Fibroblast of pulmonary artery (primary cell): ENCODE results near the gene ZNF341.

ENCODE experiments used
- DNase-seq: peaks from one replicate; pipeline ENCODE4 v3.0.0-alpha.2; 2010; ENCODE audit warnings: low read depth
- H3K4me3 ChIP-seq: replicated peaks from 2 replicates; pipeline ENCODE4 v1.5.1; 2011; ENCODE audit warnings: low read depth, mild to moderate bottlenecking, control low read depth, low read length, moderate library complexity
- TF ChIP-seq, protein P1 (sequence below): IDR thresholded peaks from 2 replicates; pipeline ENCODE4 v1.5.1; 2011; ENCODE audit warnings: mild to moderate bottlenecking, control low read depth, low read length, inconsistent platforms; ENCODE audit errors: missing control alignments

ZNF341 gene

DNA sequence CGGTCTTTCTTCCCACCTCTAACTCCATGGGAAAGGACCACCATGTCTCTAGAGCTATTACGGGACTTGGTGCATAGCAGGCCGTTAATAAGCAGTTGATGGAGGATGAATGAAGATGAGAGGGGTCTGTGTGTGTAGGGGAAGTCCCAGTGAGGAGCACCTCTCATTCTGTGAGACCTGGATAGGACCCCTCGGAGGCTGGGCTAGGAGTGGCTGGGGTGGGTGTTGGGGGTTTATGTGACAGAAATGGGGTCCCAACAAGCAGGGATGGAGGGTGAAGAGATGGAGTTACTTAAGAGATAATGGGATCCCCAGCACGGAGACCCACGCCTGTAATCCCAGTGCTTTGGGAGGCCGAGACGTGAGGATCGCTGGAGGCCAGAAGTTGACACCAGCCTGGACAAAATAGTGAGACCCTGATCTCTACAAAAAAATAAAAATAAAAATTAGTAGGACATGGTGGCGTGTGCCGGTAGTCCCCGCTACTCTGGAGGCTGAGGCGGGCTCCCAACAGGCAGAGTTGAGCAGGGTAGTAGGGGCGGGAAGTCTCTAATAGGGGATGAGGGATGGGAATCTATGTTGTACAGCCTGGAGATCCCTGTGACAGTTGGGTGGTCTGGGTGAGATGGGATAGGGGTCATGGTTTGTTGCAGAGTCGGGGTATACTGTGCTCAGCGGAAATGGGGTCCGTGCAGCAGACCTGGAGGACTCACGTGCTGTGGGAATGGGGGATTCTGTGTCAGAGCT, 677 bp upstream of the ZNF341 start:
- no peak for DNase-seq
- TF ChIP-seq, protein P1, sequence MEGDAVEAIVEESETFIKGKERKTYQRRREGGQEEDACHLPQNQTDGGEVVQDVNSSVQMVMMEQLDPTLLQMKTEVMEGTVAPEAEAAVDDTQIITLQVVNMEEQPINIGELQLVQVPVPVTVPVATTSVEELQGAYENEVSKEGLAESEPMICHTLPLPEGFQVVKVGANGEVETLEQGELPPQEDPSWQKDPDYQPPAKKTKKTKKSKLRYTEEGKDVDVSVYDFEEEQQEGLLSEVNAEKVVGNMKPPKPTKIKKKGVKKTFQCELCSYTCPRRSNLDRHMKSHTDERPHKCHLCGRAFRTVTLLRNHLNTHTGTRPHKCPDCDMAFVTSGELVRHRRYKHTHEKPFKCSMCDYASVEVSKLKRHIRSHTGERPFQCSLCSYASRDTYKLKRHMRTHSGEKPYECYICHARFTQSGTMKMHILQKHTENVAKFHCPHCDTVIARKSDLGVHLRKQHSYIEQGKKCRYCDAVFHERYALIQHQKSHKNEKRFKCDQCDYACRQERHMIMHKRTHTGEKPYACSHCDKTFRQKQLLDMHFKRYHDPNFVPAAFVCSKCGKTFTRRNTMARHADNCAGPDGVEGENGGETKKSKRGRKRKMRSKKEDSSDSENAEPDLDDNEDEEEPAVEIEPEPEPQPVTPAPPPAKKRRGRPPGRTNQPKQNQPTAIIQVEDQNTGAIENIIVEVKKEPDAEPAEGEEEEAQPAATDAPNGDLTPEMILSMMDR = no peak
- H3K4me3 ChIP-seq = peak overlapping the region; percentile 61

DNA sequence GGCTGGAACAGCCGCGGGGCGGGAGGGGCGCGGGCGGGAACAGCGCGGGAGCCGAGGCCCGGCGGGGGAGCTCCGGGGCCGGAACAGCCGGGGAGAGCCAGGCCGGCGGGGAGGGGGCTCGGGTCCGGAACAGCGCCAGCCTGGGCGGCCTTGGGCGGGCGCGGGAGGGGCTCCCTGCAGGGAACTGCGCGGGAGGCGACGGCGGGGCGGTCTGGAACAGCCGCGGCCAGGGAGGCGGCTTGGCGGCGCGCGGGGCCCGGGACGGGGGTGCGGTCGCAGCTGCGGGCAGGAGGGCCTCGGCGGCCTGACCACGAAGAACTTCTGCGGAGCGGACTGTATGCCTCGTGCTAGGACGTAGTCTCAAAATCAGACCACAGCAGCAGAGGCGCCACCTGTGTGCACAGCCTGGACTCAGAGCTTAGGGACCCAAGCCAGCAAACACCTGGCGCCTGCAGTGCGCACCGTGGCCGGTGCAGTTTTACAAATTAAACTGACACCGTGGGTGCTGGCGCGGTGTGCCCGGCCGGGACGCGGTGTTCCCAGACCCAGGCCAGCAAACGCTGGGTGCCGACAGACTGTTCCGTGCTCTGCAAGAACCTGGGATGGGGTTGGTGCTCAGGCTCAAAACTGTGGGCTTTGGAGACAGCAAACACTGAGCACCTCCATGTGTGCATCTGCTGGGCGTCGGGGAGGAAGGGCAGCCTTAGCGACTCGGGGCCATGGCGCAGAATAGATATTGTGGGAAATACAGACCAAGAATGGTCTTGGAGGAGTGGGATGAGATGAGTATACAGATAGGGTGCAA, 572 bp downstream of the ZNF341 start:
- peak overlapping the region; percentile 58 for H3K4me3 ChIP-seq
- no peak for DNase-seq
- TF ChIP-seq, protein P1 = no peak

DNA sequence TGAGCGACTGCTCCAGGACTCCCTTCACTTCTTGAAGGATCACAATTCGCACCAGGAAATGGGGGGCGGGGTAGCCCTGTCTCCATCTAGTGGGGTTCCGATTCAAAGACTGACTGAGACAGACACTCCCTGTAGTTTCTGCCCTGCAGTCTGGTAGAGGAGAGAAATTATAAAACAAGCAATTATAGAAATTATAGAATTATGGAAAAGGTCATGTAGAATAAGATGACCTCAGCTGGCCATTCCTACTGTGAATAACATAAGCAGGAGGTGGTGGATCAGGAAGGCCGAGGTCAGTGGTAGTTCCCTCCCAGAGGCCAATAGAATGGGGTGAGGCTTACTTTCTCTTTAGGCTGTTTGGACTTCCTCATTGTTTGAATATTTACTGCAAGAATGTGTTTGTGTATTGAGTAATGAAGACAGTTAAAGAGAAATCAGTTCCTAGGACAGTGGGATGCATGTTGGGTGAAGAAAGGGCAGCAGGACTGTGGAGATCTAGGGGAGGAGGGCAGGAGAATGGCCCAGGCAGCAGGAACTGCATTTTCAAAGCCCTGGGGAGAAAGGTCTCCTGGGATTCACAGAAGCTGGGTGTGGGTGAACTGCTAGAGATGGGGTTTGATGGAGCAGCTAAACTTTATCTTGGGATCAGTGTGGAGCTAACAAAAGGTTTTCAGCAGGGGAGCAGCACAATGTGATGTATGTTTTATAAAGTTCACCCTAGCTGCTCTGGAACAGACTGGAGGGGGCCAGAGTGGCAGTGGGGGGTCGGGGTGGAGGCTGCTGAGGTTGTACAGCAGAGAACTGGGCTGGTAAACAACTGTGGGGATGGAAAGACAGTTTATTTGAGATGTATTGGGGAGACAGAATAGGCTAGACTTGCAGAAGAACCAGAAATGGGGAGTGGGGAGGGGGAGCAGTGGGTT, 2.1 kb downstream of the ZNF341 start:
- TF ChIP-seq, protein P1 = no peak
- H3K4me3 ChIP-seq = no peak overlapping the region
- peak; percentile 76 for DNase-seq

DNA sequence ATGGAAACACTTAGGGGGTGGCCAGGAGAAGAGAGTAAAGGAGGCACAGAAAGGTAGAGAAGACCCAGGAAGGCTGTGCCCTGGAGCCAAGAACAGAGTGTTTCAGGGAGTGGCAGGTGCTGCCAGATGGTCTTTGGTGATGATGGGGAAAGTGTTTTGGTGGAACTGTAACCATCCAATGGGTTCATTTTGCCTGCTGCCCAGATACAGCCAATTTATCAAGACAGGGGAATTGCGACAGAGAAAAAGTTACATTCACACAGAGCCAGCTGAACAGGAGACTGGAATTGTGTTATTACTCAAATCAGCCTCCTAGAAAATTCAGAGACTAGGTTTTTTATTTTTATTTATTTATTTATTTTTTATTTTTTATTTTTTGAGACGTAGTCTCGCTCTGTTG, 5.2 kb downstream of the ZNF341 start:
- DNase-seq = no peak
- H3K4me3 ChIP-seq = no peak overlapping the region
- TF ChIP-seq, protein P1 = no peak

DNA sequence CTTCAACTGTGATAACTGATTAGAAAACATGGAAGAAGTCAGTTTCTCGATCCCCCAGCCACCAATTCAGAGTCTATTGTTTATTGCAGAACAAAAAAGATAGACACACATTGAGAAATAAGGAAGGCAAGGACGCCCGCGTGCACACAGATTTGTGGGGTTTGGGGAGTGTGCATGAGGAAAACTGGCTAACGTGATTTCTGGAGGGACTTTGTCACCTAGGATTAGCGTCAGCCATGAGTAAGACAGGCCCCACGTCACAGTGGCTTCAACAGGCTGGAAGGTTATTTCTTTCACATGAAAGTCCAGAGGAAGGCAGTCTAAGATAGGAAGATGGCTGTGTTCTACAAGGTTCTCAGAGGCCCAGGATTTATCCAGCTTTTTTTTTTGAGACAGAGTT, 7.7 kb downstream of the ZNF341 start:
- no peak overlapping the region for H3K4me3 ChIP-seq
- TF ChIP-seq, protein P1 = no peak
- no peak for DNase-seq

DNA sequence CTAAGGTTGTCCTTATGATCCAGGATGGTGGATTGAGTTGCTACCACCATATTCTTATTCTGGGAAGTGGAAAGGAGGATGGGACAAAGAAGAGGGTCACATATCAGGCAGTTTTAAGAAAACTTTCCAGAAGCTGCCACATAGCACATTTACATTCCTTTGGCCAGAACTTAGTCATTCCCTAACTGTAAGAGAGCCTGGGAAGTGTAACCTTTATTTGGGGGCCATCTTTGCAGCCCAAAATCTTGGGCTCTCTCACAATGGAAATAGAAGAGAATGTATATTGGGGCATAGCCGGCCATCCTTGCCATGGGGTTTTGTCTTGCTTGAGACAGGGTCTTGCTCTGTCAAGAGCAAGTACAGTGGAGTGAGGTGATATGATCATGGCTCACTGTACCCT, 8.4 kb downstream of the ZNF341 start:
- no peak overlapping the region for H3K4me3 ChIP-seq
- TF ChIP-seq, protein P1 = no peak
- DNase-seq = no peak
